CD14-positive monocyte (primary cell): ENCODE data around the gene ANKIB1. TPM values are rescaled to one million over a fixed set of nuclear protein-coding genes. Genes with fewer than 3 reads are reported as not detected.
A peak's percentile ranks its signal among the peaks of the same experiment; 100 is the strongest.

Source experiments
- DNase-seq, 3 donors: peaks; one replicate each; pipeline ENCODE4 v3.0.0-alpha.2; 2011 to 2022
- H2AFZ ChIP-seq: 2 replicates; pipeline ENCODE4 v1.6.0; 2012; ENCODE audit warnings: mild to moderate bottlenecking, low read depth, low read length, inconsistent platforms; ENCODE audit not compliant: insufficient read depth, poor library complexity, severe bottlenecking
- H3K27ac ChIP-seq, 2 donors: 1 replicate in 1 of 2; 2 replicates in 1 of 2; pipeline ENCODE4 v1.5.1; 2012 to 2013; ENCODE audit warnings: low read length in 2 of 2, control low read depth in 1 of 2, inconsistent platforms in 1 of 2, low read depth in 1 of 2, mild to moderate bottlenecking in 1 of 2
- H3K27me3 ChIP-seq, 2 donors: one replicate each; pipeline versions ENCODE4 v1.6.0 to v1.6.1; 2011 to 2013; ENCODE audit warnings: low read length in 2 of 2; ENCODE audit not compliant: control insufficient read depth in 2 of 2, insufficient read depth in 2 of 2
- H3K36me3 ChIP-seq, 2 donors: replicated peaks in 1 of 2; 1 replicate in 1 of 2; 2 replicates in 1 of 2; pipeline versions ENCODE4 v1.5.1 to v1.6.1; 2012 to 2013; ENCODE audit warnings: low read length in 2 of 2, control low read depth in 1 of 2, inconsistent platforms in 1 of 2, mild to moderate bottlenecking in 1 of 2; ENCODE audit not compliant: insufficient read depth in 2 of 2, control insufficient read depth in 1 of 2
- H3K4me1 ChIP-seq, 2 donors: 1 replicate in 1 of 2; 2 replicates in 1 of 2; pipeline versions ENCODE4 v1.5.1 to v1.6.1; 2012 to 2013; ENCODE audit warnings: low read length in 2 of 2, control low read depth in 1 of 2, inconsistent platforms in 1 of 2, mild to moderate bottlenecking in 1 of 2, moderate library complexity in 1 of 2; ENCODE audit not compliant: insufficient read depth in 2 of 2, control insufficient read depth in 1 of 2
- H3K4me2 ChIP-seq: replicated peaks from 2 replicates; pipeline ENCODE3; 2012; ENCODE audit warnings: low read length, moderate library complexity, mild to moderate bottlenecking; ENCODE audit not compliant: poor library complexity, severe bottlenecking; ENCODE audit errors: extremely low read depth
- H3K4me3 ChIP-seq, 3 experiments: fragments of 200-600 bp in 1 of 3; sonication (generic) in 1 of 3; replicated peaks in 1 of 3; 1 replicate in 2 of 3; 2 replicates in 1 of 3; pipeline ENCODE4 v1.5.1; 2011 to 2013; ENCODE audit warnings: low read length in 3 of 3, mild to moderate bottlenecking in 3 of 3, control low read depth in 2 of 3, low read depth in 2 of 3, inconsistent platforms in 1 of 3, moderate library complexity in 1 of 3
- H3K79me2 ChIP-seq: 2 replicates; pipeline ENCODE4 v1.6.0; 2012; ENCODE audit warnings: mild to moderate bottlenecking, control low read depth, inconsistent platforms, low read length, moderate library complexity; ENCODE audit not compliant: insufficient read depth
- H3K9ac ChIP-seq: 2 replicates; pipeline ENCODE4 v1.6.0; 2017; ENCODE audit warnings: low read length, mild to moderate bottlenecking; ENCODE audit not compliant: insufficient read depth, poor library complexity, severe bottlenecking
- H3K9me3 ChIP-seq, 2 donors: replicated peaks in 1 of 2; 1 replicate in 1 of 2; 2 replicates in 1 of 2; pipeline versions ENCODE4 v1.5.1 to v1.6.1; 2012 to 2013; ENCODE audit warnings: low read length in 2 of 2, control low read depth in 1 of 2; ENCODE audit not compliant: control insufficient read depth in 1 of 2, insufficient read depth in 1 of 2
- H4K20me1 ChIP-seq: 2 replicates; pipeline ENCODE4 v1.6.0; 2012; ENCODE audit warnings: mild to moderate bottlenecking, low read length, control low read depth, moderate library complexity; ENCODE audit not compliant: insufficient read depth
- H3K27ac Mint-ChIP-seq, 7 donors: one replicate each; pipeline ENCODE4 v1.8.0; 2020; ENCODE audit warnings: mild to moderate bottlenecking in 7 of 7, mixed read lengths in 7 of 7, moderate library complexity in 6 of 7, inconsistent platforms in 2 of 7
- H3K27me3 Mint-ChIP-seq, 3 donors: one replicate each; pipeline ENCODE4 v1.8.0; 2021 to 2022; ENCODE audit warnings: low read depth in 3 of 3, mild to moderate bottlenecking in 3 of 3, mixed read lengths in 3 of 3, moderate library complexity in 3 of 3, inconsistent platforms in 1 of 3
- H3K36me3 Mint-ChIP-seq, 2 donors: one replicate each; pipeline ENCODE4 v1.8.0; 2020; ENCODE audit warnings: mixed read lengths in 2 of 2, inconsistent platforms in 1 of 2, mild to moderate bottlenecking in 1 of 2
- H3K4me1 Mint-ChIP-seq: one replicate; pipeline ENCODE4 v1.8.0; 2020; ENCODE audit warnings: mild to moderate bottlenecking, mixed read lengths
- H3K4me3 Mint-ChIP-seq, 2 donors: one replicate each; pipeline ENCODE4 v1.8.0; 2020; ENCODE audit warnings: mild to moderate bottlenecking in 2 of 2, mixed read lengths in 2 of 2, moderate library complexity in 1 of 2
- H3K9me3 Mint-ChIP-seq, 7 donors: one replicate each; pipeline ENCODE4 v1.8.0; 2020 to 2022; ENCODE audit warnings: mixed read lengths in 7 of 7, mild to moderate bottlenecking in 6 of 7, moderate library complexity in 6 of 7, inconsistent platforms in 2 of 7
- CTCF ChIP-seq: fragments of 200-600 bp; IDR thresholded peaks from one replicate; pipeline ENCODE4 v1.8.0; 2022; ENCODE audit warnings: antibody characterized with exemption, mild to moderate bottlenecking
- WGBS: methylation state at CpG from one replicate; pipeline ENCODE4 v1.1.5; 2013; ENCODE audit warnings: missing lambda C conversion rate; ENCODE audit not compliant: insufficient coverage; 5-methylcytosine and 5-hydroxymethylcytosine counted together
- intact Hi-C, 2 donors: fragments of 100-400 bp; cut with micrococcal nuclease; formaldehyde crosslinking; loops; one replicate each; pipeline versions ENCODE4 v1.15.0 to v1.15.1; 2023
- polyA plus RNA-seq, 3 donors: library from polyadenylated mRNA; depleted of rRNA in 1 of 3; unstranded in 2 of 3; stranded (reverse) in 1 of 3; fragments of 300-500 nt in 2 of 3; fragments of >200 nt in 1 of 3; fragmentation: Illumina TruSeq in 2 of 3; gene quantifications; 1 replicate in 2 of 3; 2 replicates in 1 of 3; pipeline ENCODE4 v1.2.3, GENCODE V29; 2012 to 2021

Gene ANKIB1
- polyA plus RNA-seq, 3 donors = 4.8 to 16.8 (median 5.7) TPM

- H3K27me3 Mint-ChIP-seq = peaks cover 11 to 15% (median 11%) of the 10 kb centered on the region in 3 donors
- Histone ChIP-seq H3K79me2 (no peaks in the 10 kb centered on the region), H3K27ac (no peak overlapping the region), H2AFZ (no peak overlapping the region), H3K36me3 (no peaks in the 10 kb centered on the region), H3K4me3 (no peak overlapping the region), H3K9ac (no peak overlapping the region), H3K9me3 (no peaks in the 10 kb centered on the region), H3K4me1 (no peaks in the 10 kb centered on the region), H3K4me2 (no peak overlapping the region), H3K27me3 (peaks cover 0 to 2% of the 10 kb centered on the region in 2 donors), H4K20me1 (no peaks in the 10 kb centered on the region)
- no peaks in the 10 kb centered on the region for H3K36me3 Mint-ChIP-seq
- DNase-seq = no peak
- intact Hi-C loops = no loop called here
- TF ChIP-seq CTCF = no peak
- H3K4me1 Mint-ChIP-seq = peaks cover 2% of the 10 kb centered on the region
- peak overlapping the region in 1 of 2 donors; percentile 37 for H3K4me3 Mint-ChIP-seq
- H3K27ac Mint-ChIP-seq = no peak overlapping the region
- H3K9me3 Mint-ChIP-seq = peaks cover 0 to 4% (median 0%) of the 10 kb centered on the region in 7 donors
- no CpG with 5 or more reads among the region's 11 CpGs for WGBS
These were observed 167.0 kb downstream of the ANKIB1 start for GRCh38 chr7:92412745-92413144.

- H3K4me1 Mint-ChIP-seq = peaks cover 2% of the 10 kb centered on the region
These were observed 167.8 kb downstream of the ANKIB1 start for GRCh38 chr7:92413550-92413949.

More at GRCh38 chr7:92413550-92413949, 167.8 kb downstream of the ANKIB1 start:
- no peaks in the 10 kb centered on the region for H3K4me1 ChIP-seq
- H3K4me3 Mint-ChIP-seq = no peak overlapping the region
- WGBS = 80% methylated on average over 1 of the region's 5 CpGs
- H3K27ac Mint-ChIP-seq = no peak overlapping the region
- DNase-seq = no peak
- H3K4me3 ChIP-seq = no peak overlapping the region
- peaks cover 7 to 11% (median 10%) of the 10 kb centered on the region in 3 donors for H3K27me3 Mint-ChIP-seq
- no peak overlapping the region for H3K4me2 ChIP-seq
- no peak overlapping the region for H3K27ac ChIP-seq
- H3K36me3 Mint-ChIP-seq = no peaks in the 10 kb centered on the region
- H3K27me3 ChIP-seq = peaks cover 0 to 2% of the 10 kb centered on the region in 2 donors
- no peak overlapping the region for H2AFZ ChIP-seq
- peaks cover 0 to 4% (median 0%) of the 10 kb centered on the region in 7 donors for H3K9me3 Mint-ChIP-seq
- H4K20me1 ChIP-seq = no peaks in the 10 kb centered on the region
- no peaks in the 10 kb centered on the region for H3K79me2 ChIP-seq
- H3K9me3 ChIP-seq = no peaks in the 10 kb centered on the region
- no peak for TF ChIP-seq CTCF
- H3K9ac ChIP-seq = no peak overlapping the region
- no peaks in the 10 kb centered on the region for H3K36me3 ChIP-seq
- intact Hi-C loops = no loop called here
